Left renal cortex interstitium (tissue), 4 donors: ENCODE results near the gene COBL. TPM values are rescaled to one million over a fixed set of nuclear protein-coding genes. Genes with fewer than 3 reads are reported as not detected.

Experiments used
- DNase-seq, 4 donors: peaks; one replicate each; pipeline ENCODE4 v3.0.0-alpha.2; 2013; ENCODE audit warnings: low read depth in 4 of 4, low spot score in 2 of 4, missing footprints in 1 of 4
- polyA plus RNA-seq, 4 donors: library from polyadenylated mRNA; unstranded; fragments of 120-200 nt; gene quantifications; one replicate each; pipeline ENCODE4 v1.2.1, GENCODE V29; 2013; ENCODE audit not compliant: insufficient read length in 4 of 4

Gene COBL
- polyA plus RNA-seq, 4 donors, result 13.4 to 19.3 (median 17.3) TPM

GRCh38 chr7:51256916-51257315 is 59.7 kb downstream of the COBL start:
- no peak for DNase-seq

- no peak for DNase-seq
These were observed 60.3 kb downstream of the COBL start for GRCh38 chr7:51256209-51256781.

GRCh38 chr7:51255536-51256208 is 60.9 kb downstream of the COBL start:
- DNase-seq, result no peak

- DNase-seq, result no peak
These were observed 61.6 kb downstream of the COBL start for GRCh38 chr7:51255036-51255435.

GRCh38 chr7:51253157-51253556 is 63.5 kb downstream of the COBL start:
- no peak for DNase-seq

GRCh38 chr7:51251290-51251689 is 65.3 kb downstream of the COBL start:
- no peak for DNase-seq

- no peak for DNase-seq
These were observed 66.1 kb downstream of the COBL start for GRCh38 chr7:51250512-51250911.

- DNase-seq, result no peak
These were observed 66.6 kb downstream of the COBL start for GRCh38 chr7:51249991-51250390.

GRCh38 chr7:51249187-51249945 is 67.2 kb downstream of the COBL start:
- DNase-seq, result no peak

- DNase-seq, result no peak
These were observed 70.1 kb downstream of the COBL start for GRCh38 chr7:51246258-51247245.

GRCh38 chr7:51244885-51245284 is 71.7 kb downstream of the COBL start:
- DNase-seq, result no peak

GRCh38 chr7:51244053-51244452 is 72.6 kb downstream of the COBL start:
- no peak for DNase-seq

GRCh38 chr7:51243631-51244030 is 73.0 kb downstream of the COBL start:
- DNase-seq, result no peak

GRCh38 chr7:51242881-51243518 is 73.6 kb downstream of the COBL start:
- no peak for DNase-seq

GRCh38 chr7:51242007-51242691 is 74.5 kb downstream of the COBL start:
- DNase-seq, result no peak

- DNase-seq, result no peak
These were observed 75.7 kb downstream of the COBL start for GRCh38 chr7:51240868-51241267.

GRCh38 chr7:51239691-51240090 is 76.9 kb downstream of the COBL start:
- no peak for DNase-seq

- DNase-seq, result no peak
These were observed 77.6 kb downstream of the COBL start for GRCh38 chr7:51238981-51239495.

- DNase-seq, result no peak
These were observed 79.0 kb downstream of the COBL start for GRCh38 chr7:51237446-51238133.
